GM12801 (cell line): ENCODE measurements around the gene TRIO.

Source experiments
- CTCF ChIP-seq: IDR thresholded peaks from one replicate; pipeline ENCODE4 v1.5.1; 2011; ENCODE audit warnings: control low read depth; ENCODE audit not compliant: insufficient read length; ENCODE audit errors: extremely low read depth

Gene TRIO

GRCh38 chr5:14342306-14342705 is 199.2 kb downstream of the TRIO start:
- TF ChIP-seq CTCF, result no peak

GRCh38 chr5:14343376-14343775 is 200.2 kb downstream of the TRIO start:
- no peak for TF ChIP-seq CTCF

GRCh38 chr5:14347522-14347921 is 204.4 kb downstream of the TRIO start:
- TF ChIP-seq CTCF, result no peak

GRCh38 chr5:14348142-14348541 is 205.0 kb downstream of the TRIO start:
- TF ChIP-seq CTCF, result no peak

GRCh38 chr5:14349029-14349428 is 205.9 kb downstream of the TRIO start:
- TF ChIP-seq CTCF, result no peak

GRCh38 chr5:14351086-14351661 is 208.0 kb downstream of the TRIO start:
- TF ChIP-seq CTCF, result no peak

- peak; percentile 93 for TF ChIP-seq CTCF
These were observed 208.9 kb downstream of the TRIO start for GRCh38 chr5:14351845-14352712.
